Tibial artery (tissue), 4 donors: ENCODE measurements around the gene LAMA2.
A peak's percentile ranks its signal among the peaks of the same experiment; 100 is the strongest.

Experiments
- DNase-seq, 2 donors: peaks; one replicate each; pipeline ENCODE4 v3.0.0-alpha.2; 2019
- H3K27ac ChIP-seq, 2 donors: fragments of 200-600 bp; sonication (generic) in 1 of 2; 1 replicate in 1 of 2; 2 replicates in 1 of 2; pipeline ENCODE4 v1.5.1; 2018 to 2019; ENCODE audit warnings: mild to moderate bottlenecking in 1 of 2
- H3K27me3 ChIP-seq, 2 donors: fragments of 200-600 bp; sonication (generic) in 1 of 2; one replicate each; pipeline versions ENCODE4 v1.5.1 to v1.6.0; 2016 to 2019
- H3K36me3 ChIP-seq, 3 donors: fragments of 200-600 bp; sonication (generic) in 2 of 3; one replicate each; pipeline ENCODE4 v1.5.1; 2016 to 2019; ENCODE audit warnings: mild to moderate bottlenecking in 2 of 3
- H3K4me1 ChIP-seq, 4 donors: fragments of 200-600 bp; sonication (generic) in 2 of 4; 1 replicate in 3 of 4; 2 replicates in 1 of 4; pipeline ENCODE4 v1.5.1; 2016 to 2019
- H3K4me3 ChIP-seq, 2 donors: fragments of 200-600 bp; sonication (generic) in 1 of 2; 1 replicate in 1 of 2; 2 replicates in 1 of 2; pipeline ENCODE4 v1.5.1; 2018 to 2019; ENCODE audit warnings: mild to moderate bottlenecking in 2 of 2
- H3K9me3 ChIP-seq, 3 donors: fragments of 200-600 bp; sonication (generic) in 1 of 3; one replicate each; pipeline ENCODE4 v1.5.1; 2016 to 2019
- intact Hi-C: fragments of 100-400 bp; cut with DNase I; formaldehyde crosslinking; loops from one replicate; pipeline ENCODE4 v1.15.0; 2023; ENCODE audit warnings: low total_unique reads
- TF ChIP-seq, protein P1 (sequence below), 2 experiments: fragments of 200-600 bp in 1 of 2; fragments of 450-650 bp in 1 of 2; IDR thresholded peaks; one replicate each; pipeline ENCODE4 v1.5.1; 2017 to 2019; ENCODE audit warnings: antibody characterized with exemption in 2 of 2, mild to moderate bottlenecking in 1 of 2, moderate library complexity in 1 of 2

The LAMA2 gene

DNA sequence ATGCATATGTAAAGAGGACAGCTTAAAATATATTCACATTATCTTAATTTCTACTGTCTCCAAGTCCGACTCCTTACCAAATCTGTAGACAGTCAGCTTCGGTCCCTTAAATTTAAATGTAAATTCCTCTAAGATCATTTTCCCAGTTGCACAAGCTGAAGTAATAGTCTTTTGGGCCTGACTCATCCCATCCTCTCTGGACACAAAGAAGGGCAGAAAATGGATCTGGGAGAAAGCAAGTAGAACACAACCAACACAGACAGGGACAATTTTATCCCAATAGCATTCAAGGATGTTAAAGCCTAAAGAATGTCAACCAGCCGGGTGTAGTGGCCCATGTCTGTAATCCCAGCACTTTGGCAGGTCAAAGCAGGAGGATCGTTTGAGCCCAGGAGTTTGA, 598.8 kb downstream of the LAMA2 start:
- no peaks in the 10 kb centered on the region for H3K9me3 ChIP-seq
- intact Hi-C loops = no loop called here
- H3K4me3 ChIP-seq = no peak overlapping the region
- H3K27ac ChIP-seq = no peak overlapping the region
- peaks cover 0 to 9% (median 6%) of the 10 kb centered on the region in 3 donors for H3K36me3 ChIP-seq
- no peaks in the 10 kb centered on the region for H3K4me1 ChIP-seq
- no peaks in the 10 kb centered on the region for H3K27me3 ChIP-seq
- no peak for DNase-seq
- TF ChIP-seq, protein P1, sequence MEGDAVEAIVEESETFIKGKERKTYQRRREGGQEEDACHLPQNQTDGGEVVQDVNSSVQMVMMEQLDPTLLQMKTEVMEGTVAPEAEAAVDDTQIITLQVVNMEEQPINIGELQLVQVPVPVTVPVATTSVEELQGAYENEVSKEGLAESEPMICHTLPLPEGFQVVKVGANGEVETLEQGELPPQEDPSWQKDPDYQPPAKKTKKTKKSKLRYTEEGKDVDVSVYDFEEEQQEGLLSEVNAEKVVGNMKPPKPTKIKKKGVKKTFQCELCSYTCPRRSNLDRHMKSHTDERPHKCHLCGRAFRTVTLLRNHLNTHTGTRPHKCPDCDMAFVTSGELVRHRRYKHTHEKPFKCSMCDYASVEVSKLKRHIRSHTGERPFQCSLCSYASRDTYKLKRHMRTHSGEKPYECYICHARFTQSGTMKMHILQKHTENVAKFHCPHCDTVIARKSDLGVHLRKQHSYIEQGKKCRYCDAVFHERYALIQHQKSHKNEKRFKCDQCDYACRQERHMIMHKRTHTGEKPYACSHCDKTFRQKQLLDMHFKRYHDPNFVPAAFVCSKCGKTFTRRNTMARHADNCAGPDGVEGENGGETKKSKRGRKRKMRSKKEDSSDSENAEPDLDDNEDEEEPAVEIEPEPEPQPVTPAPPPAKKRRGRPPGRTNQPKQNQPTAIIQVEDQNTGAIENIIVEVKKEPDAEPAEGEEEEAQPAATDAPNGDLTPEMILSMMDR (IDR thresholded peaks at IDR 0.05) = no peak

DNA sequence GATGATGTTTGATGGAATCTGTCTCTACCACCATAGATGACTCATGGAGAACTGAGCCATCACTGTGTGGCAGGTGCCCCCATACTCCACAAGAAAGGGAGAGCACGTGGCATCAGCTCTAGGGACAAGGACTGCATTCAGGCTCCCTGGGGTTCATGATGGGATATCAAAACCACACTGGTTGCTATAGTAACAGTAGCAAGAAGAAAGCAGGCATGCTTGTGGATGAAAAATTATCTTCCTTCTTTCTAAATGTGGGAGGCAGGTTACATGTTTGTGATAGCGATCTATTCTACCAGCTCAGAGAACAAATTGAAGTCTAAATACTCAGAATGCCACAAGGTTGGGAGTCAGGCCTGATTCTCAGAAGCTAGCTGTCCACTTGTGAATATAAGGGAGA, 602.8 kb downstream of the LAMA2 start:
- no peak overlapping the region for H3K27ac ChIP-seq
- peaks cover 0 to 9% (median 6%) of the 10 kb centered on the region in 3 donors for H3K36me3 ChIP-seq
- TF ChIP-seq, protein P1 (IDR thresholded peaks at IDR 0.05) = no peak
- DNase-seq = no peak
- H3K9me3 ChIP-seq = no peaks in the 10 kb centered on the region
- intact Hi-C loops = no loop called here
- H3K27me3 ChIP-seq = no peaks in the 10 kb centered on the region
- peaks cover 0 to 8% (median 4%) of the 10 kb centered on the region in 4 donors for H3K4me1 ChIP-seq
- no peak overlapping the region for H3K4me3 ChIP-seq

DNA sequence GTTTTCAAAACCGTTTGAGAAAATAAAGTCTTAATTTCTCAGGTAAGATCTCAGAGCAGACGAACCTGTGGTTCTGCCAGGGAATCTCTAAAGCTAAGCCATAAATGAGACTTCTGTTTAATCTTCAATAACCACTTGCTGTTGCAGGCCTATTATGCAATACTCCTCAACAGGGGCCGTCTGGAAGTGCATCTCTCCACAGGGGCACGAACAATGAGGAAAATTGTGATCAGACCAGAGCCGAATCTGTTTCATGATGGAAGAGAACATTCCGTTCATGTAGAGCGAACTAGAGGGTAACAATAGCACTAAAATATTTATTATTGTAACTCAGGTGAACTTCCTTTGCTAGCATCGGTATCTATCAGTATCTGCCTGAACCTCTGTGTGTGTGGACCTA, 603.4 kb downstream of the LAMA2 start:
- H3K4me1 ChIP-seq = peaks cover 0 to 12% (median 8%) of the 10 kb centered on the region in 4 donors
- intact Hi-C loops = no loop called here
- H3K36me3 ChIP-seq = peaks cover 0 to 9% (median 2%) of the 10 kb centered on the region in 3 donors
- no peak for DNase-seq
- no peaks in the 10 kb centered on the region for H3K27me3 ChIP-seq
- no peak overlapping the region for H3K4me3 ChIP-seq
- H3K27ac ChIP-seq = no peak overlapping the region
- no peaks in the 10 kb centered on the region for H3K9me3 ChIP-seq
- TF ChIP-seq, protein P1 (IDR thresholded peaks at IDR 0.05) = no peak

DNA sequence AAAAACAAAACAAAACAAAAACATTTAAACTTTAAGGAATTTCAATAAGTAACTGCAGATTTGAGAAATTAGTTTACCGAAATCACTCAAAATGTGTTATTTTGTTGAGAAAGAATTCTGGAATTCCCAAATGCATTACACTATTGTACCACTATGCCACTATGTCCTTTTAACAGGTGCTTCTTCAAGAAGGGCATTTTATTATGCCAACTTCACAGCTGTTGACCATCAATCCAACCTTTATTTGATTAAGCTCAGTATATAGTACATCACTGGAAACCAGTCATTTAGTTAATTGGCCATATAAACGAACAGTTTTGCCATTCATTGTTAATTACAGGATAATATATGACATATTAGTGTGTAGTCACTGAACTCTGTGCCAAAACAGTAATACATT, 605.4 kb downstream of the LAMA2 start:
- intact Hi-C loops = no loop called here
- DNase-seq = no peak
- Histone ChIP-seq H3K36me3 (peaks cover 0 to 11% (median 0%) of the 10 kb centered on the region in 3 donors), H3K9me3 (no peaks in the 10 kb centered on the region), H3K27ac (no peak overlapping the region), H3K4me3 (no peak overlapping the region), H3K4me1 (peaks cover 0 to 20% (median 13%) of the 10 kb centered on the region in 4 donors), H3K27me3 (no peaks in the 10 kb centered on the region)
- TF ChIP-seq, protein P1 (IDR thresholded peaks at IDR 0.05) = no peak

DNA sequence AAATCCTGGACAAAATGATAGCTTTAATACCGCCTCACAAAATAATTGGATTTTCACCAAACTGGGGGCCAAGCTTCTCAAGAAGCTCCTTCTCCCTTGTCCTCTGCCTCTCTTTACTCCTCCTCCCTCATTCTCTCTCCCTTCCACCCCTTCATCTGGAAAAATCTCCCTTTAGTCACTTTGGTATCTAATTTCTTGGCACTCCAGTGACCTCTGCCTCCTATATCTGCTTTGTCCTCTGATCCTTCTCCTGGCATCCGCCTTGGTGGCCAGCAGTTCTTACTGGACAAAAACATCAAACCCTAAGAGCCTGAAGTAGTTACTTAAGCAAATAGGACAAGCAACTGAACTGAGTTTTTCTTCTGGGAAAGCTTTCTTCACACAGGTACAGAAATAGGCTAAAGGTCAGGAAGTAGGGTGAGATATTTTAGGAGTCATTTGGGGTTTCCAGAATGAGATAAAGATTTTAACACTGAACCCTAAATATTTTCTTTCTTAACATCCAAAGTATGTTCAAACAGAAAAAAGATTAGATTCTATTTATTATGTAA, 606.4 kb downstream of the LAMA2 start:
- DNase-seq = no peak
- Histone ChIP-seq H3K4me3 (no peak overlapping the region), H3K27me3 (no peaks in the 10 kb centered on the region), H3K9me3 (no peaks in the 10 kb centered on the region), H3K27ac (peak overlapping the region in 1 of 2 donors; percentile 16), H3K36me3 (peaks cover 0 to 11% (median 0%) of the 10 kb centered on the region in 3 donors), H3K4me1 (peaks cover 0 to 21% (median 14%) of the 10 kb centered on the region in 4 donors)
- intact Hi-C loops = no loop called here
- TF ChIP-seq, protein P1 (IDR thresholded peaks at IDR 0.05) = no peak
